Dermis lymphatic vessel endothelial cell (primary cell): ENCODE results near the gene HBQ1. TPM values are rescaled to one million over a fixed set of nuclear protein-coding genes. Genes with fewer than 3 reads are reported as not detected.

ENCODE experiments used
- total RNA-seq: library from RNA; depleted of rRNA; stranded (reverse); fragments of >200 nt; gene quantifications from 2 replicates; pipeline ENCODE4 v1.2.1, GENCODE V29; 2014

Gene HBQ1
- 0.17 and 0.33 TPM in 2 replicates for total RNA-seq

DNA sequence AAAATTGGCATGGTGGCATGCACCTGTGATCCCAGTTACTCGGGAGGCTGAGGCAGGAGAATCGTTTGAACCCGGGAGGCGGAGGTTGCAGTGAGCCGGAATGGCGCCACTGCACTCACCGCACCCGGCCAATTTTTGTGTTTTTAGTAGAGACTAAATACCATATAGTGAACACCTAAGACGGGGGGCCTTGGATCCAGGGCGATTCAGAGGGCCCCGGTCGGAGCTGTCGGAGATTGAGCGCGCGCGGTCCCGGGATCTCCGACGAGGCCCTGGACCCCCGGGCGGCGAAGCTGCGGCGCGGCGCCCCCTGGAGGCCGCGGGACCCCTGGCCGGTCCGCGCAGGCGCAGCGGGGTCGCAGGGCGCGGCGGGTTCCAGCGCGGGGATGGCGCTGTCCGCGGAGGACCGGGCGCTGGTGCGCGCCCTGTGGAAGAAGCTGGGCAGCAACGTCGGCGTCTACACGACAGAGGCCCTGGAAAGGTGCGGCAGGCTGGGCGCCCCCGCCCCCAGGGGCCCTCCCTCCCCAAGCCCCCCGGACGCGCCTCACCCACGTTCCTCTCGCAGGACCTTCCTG lies at the start of gene HBQ1:
HBQ1 (plus strand) TSS at position 359 of the 575 bp plus-strand sequence; CDS start at position 387, 28 bp downstream.

DNA sequence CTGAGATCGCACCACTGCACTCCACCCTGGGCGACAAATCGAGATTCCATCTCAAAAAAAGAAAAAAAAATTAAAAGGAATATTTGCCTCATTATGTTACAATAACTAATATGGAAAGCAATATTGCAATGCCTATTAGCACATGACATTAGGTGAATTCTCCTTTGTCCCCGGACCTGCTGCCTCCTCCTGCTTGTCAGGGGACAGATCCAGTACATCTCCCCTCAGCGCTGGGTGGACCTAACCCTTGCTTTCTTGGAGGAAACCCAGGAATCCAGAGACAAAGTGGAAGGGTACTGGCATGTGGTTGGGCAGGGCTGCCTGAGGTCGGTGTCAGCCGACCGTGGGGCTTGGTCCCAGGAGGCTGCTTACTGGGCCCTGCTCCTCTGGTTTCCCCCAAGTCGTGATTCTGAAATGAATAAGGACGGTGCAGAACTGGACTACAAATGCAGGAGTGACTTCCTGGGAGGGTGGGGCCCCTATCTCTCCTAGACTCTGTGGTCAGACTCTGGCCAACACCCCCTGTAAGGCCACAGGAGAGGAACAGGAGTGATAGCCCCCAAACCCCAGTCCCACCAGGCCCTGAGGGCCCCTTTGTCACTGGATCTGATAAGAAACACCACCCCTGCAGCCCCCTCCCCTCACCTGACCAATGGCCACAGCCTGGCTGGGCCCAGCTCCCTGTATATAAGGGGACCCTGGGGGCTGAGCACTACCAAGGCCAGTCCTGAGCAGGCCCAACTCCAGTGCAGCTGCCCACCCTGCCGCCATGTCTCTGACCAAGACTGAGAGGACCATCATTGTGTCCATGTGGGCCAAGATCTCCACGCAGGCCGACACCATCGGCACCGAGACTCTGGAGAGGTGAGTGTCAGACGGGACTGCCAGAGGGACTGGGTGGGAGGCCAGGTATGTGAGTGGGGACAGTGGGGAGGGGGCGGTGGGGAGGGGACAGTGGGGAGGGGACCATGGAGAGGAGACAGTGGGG lies 27.8 kb upstream of the HBQ1 start, which contains the start of gene HBZ:
HBZ (plus strand) TSS at position 504 of the 988 bp plus-strand sequence; CDS start at position 770, 266 bp downstream.

GRCh38 chr16:165539-166374 lies 14.5 kb upstream of the HBQ1 start, which contains the start of gene HBM:
Gene HBM, plus strand, starts transcription at chr16:165978. Its CDS starts 20 bp downstream, at chr16:165998.

DNA sequence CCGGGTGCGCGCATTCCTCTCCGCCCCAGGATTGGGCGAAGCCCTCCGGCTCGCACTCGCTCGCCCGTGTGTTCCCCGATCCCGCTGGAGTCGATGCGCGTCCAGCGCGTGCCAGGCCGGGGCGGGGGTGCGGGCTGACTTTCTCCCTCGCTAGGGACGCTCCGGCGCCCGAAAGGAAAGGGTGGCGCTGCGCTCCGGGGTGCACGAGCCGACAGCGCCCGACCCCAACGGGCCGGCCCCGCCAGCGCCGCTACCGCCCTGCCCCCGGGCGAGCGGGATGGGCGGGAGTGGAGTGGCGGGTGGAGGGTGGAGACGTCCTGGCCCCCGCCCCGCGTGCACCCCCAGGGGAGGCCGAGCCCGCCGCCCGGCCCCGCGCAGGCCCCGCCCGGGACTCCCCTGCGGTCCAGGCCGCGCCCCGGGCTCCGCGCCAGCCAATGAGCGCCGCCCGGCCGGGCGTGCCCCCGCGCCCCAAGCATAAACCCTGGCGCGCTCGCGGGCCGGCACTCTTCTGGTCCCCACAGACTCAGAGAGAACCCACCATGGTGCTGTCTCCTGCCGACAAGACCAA lies 7.8 kb upstream of the HBQ1 start, which contains the start of gene HBA2:
HBA2 (plus strand) TSS at position 503 of the 568 bp plus-strand sequence; CDS start at position 540, 37 bp downstream.

GRCh38 chr16:176477-177382 lies 3.5 kb upstream of the HBQ1 start, which contains the start of gene HBA1:
Gene HBA1, plus strand, starts transcription at chr16:176680. Its CDS starts 37 bp downstream, at chr16:176717.

DNA sequence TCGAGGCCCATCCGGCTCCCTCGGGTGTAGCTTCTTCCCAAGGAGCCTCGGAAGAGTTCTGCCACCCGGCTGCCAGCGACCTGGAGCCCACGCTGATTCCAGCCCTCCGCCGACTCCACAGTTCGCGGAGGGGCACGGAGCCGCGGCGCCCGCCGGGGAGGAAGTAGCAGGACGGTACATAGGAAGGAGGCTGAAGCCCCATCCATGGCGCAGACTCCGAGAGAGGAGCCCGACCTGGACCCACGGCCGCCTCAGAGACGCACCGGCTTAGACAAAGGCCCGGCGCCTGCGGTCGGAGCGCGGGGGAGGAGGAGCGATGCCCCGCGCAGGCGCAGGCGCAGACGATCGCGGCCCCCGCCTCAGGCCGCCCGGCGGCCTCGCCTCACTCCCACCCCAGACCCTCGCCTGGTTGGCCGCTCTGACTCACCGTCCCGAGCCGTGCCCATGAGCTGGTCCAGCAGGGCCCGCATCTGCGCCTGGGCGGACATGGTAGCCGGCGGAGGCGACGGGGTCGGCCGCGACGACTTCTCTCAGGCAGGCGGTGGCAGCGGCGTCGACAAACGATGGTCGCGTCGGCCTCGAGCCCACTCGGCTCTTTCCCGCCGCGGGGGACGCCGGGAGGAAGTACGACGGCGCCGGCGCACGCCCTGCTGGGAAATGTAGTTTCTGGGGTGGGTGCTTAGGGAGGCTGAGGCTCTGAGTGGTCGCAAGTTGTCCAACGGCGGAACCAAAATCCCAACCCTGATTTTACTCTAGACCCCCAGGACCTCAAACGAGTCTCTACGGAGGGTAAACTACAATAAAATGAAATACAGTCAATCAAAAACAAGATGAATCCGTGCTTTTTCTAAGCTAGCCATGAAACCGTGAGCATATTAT lies 48.8 kb downstream of the HBQ1 start, which contains the start of gene LUC7L:
LUC7L (minus strand) TSS at position 598 of the 879 bp plus-strand sequence; CDS start at position 488, 110 bp downstream.

Other genes with a start within 250 kb of the HBQ1 start
- 4.0 and 4.8 TPM in 2 replicates for gene POLR3K, start 126.9 kb upstream of the HBQ1 start, total RNA-seq
- 14.0 and 17.5 TPM in 2 replicates for gene SNRNP25, start 126.6 kb upstream of the HBQ1 start, total RNA-seq
- 9.8 and 17.0 TPM in 2 replicates for gene RHBDF1, start 107.8 kb upstream of the HBQ1 start, total RNA-seq
- 181 and 206 TPM in 2 replicates for gene MPG, start 102.2 kb upstream of the HBQ1 start, total RNA-seq
- gene NPRL3, start 41.8 kb upstream of the HBQ1 start, total RNA-seq, result 2.8 and 4.0 TPM in 2 replicates
- gene HBZ, start 27.8 kb upstream of the HBQ1 start, total RNA-seq, result not detected in 2 replicates
- gene HBM, start 14.5 kb upstream of the HBQ1 start, total RNA-seq, result not detected in 2 replicates
- gene HBA2, start 7.6 kb upstream of the HBQ1 start, total RNA-seq, result not detected in 2 replicates
- gene HBA1, start 3.8 kb upstream of the HBQ1 start, total RNA-seq, result not detected in 2 replicates
- gene LUC7L, start 49.0 kb downstream of the HBQ1 start, total RNA-seq, result 21.2 and 36.2 TPM in 2 replicates
- gene FAM234A, start 54.4 kb downstream of the HBQ1 start, total RNA-seq, result 35.3 and 41.0 TPM in 2 replicates
- under 0.01 and 0.33 TPM in 2 replicates for gene RGS11, start 95.5 kb downstream of the HBQ1 start, total RNA-seq
- gene ARHGDIG, start 100.1 kb downstream of the HBQ1 start, total RNA-seq, result not detected in 2 replicates
- 0.09 and 0.11 TPM in 2 replicates for gene PDIA2, start 102.7 kb downstream of the HBQ1 start, total RNA-seq
- gene AXIN1, start 172.3 kb downstream of the HBQ1 start, total RNA-seq, result 16.1 and 18.0 TPM in 2 replicates
- 55.8 and 65.9 TPM in 2 replicates for gene MRPL28, start 190.1 kb downstream of the HBQ1 start, total RNA-seq
- 62.1 and 67.1 TPM in 2 replicates for gene PGAP6, start 201.5 kb downstream of the HBQ1 start, total RNA-seq
- gene NME4, start 216.7 kb downstream of the HBQ1 start, total RNA-seq, result 31.6 and 32.1 TPM in 2 replicates
- 10.2 and 13.8 TPM in 2 replicates for gene DECR2, start 221.4 kb downstream of the HBQ1 start, total RNA-seq
- 27.5 and 38.9 TPM in 2 replicates for gene RAB11FIP3, start 245.2 kb downstream of the HBQ1 start, total RNA-seq